ENCODE results near the gene MTCL3.

MTCL3 gene

DNA sequence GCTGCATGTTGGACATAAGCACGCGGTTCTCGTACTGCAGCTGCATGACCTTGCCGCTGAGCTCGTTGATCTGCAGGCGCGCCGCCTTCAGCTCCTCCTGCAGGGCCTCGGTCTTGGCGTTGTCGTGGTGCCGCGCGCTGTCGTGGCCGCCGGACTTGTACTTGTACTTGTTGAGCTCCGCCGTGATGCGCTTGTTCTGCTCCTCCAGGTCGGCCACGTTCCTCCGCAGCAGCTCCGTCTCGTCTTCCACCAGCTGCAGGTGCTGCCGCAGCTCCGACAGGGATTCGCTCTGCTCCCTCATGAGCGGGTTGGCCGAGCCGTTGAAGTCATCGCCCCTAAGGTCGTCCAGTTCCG, 43.3 kb downstream of the MTCL3 start:
- Mint-ChIP-seq H3K9me3 (ENCODE audit: unreplicated experiment) (no peaks in the 10 kb centered on the region), H3K4me3 (ENCODE audit: unreplicated experiment) (peak overlapping the region; percentile 59), H3K4me1 (ENCODE audit: unreplicated experiment) (no peaks in the 10 kb centered on the region), H3K27ac (ENCODE audit: unreplicated experiment) (peak overlapping the region; percentile 54), H3K36me3 (ENCODE audit: low read depth, unreplicated experiment) (peaks cover 20% of the 10 kb centered on the region), H3K27me3 (ENCODE audit: unreplicated experiment) (peaks cover 2% of the 10 kb centered on the region)
- TF ChIP-seq, protein P1, sequence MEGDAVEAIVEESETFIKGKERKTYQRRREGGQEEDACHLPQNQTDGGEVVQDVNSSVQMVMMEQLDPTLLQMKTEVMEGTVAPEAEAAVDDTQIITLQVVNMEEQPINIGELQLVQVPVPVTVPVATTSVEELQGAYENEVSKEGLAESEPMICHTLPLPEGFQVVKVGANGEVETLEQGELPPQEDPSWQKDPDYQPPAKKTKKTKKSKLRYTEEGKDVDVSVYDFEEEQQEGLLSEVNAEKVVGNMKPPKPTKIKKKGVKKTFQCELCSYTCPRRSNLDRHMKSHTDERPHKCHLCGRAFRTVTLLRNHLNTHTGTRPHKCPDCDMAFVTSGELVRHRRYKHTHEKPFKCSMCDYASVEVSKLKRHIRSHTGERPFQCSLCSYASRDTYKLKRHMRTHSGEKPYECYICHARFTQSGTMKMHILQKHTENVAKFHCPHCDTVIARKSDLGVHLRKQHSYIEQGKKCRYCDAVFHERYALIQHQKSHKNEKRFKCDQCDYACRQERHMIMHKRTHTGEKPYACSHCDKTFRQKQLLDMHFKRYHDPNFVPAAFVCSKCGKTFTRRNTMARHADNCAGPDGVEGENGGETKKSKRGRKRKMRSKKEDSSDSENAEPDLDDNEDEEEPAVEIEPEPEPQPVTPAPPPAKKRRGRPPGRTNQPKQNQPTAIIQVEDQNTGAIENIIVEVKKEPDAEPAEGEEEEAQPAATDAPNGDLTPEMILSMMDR (IDR thresholded peaks at IDR 0.05; ENCODE audit: unreplicated experiment): no peak
- DNase-seq (ENCODE audit: low spot score): no peak

GRCh38 chr6:127475135-127475822, 43.9 kb downstream of the MTCL3 start:
- peaks cover 2% of the 10 kb centered on the region for H3K27me3 Mint-ChIP-seq (ENCODE audit: unreplicated experiment)
- H3K9me3 Mint-ChIP-seq (ENCODE audit: unreplicated experiment): no peaks in the 10 kb centered on the region
- no peak overlapping the region for H3K27ac Mint-ChIP-seq (ENCODE audit: unreplicated experiment)
- peaks cover 20% of the 10 kb centered on the region for H3K36me3 Mint-ChIP-seq (ENCODE audit: low read depth, unreplicated experiment)
- TF ChIP-seq, protein P1 (IDR thresholded peaks at IDR 0.05; ENCODE audit: unreplicated experiment): no peak
- H3K4me3 Mint-ChIP-seq (ENCODE audit: unreplicated experiment): no peak overlapping the region
- no peaks in the 10 kb centered on the region for H3K4me1 Mint-ChIP-seq (ENCODE audit: unreplicated experiment)
- DNase-seq (ENCODE audit: low spot score): no peak

DNA sequence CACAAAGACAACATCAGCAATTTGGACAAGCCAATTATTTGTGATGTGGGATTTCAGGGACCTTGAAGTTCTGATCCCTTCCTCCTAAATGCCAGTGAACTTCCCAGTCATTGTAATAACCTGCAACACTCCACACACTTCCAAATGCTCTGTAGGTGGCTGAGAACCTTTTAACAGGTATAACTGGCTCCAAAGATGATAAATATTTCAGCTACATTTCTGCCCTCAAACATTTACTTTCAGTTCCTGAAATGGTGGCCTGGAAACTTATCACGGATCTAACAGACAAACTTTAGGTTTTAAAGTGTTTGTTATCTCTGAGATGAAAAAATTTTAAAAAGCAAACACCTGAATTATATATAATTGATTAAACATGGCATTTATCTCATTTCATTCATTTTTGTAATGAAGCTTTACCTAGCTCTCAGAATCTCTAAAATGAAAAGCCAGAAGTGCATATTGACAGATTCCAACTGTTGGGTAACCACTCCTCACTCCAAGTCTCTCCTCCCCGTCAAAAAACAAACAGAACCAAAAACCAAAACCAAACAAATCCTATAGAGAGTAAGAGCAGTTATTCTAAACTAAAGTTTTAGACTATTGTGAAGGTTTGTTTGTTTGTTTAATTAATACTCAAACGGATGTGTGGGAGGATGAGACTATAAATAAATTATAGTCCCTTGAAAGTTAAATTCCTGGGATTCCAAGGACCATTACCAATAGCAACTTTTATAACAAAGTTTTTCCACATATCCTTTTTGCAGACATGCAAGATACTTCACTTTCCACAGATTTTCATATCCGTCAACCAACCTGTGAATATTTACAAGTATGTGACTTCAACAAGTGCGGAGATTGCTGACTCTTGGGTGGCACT, 47.5 kb downstream of the MTCL3 start:
- Mint-ChIP-seq H3K36me3 (ENCODE audit: low read depth, unreplicated experiment) (peaks cover 12% of the 10 kb centered on the region), H3K4me3 (ENCODE audit: unreplicated experiment) (no peak overlapping the region), H3K27ac (ENCODE audit: unreplicated experiment) (no peak overlapping the region), H3K27me3 (ENCODE audit: unreplicated experiment) (peaks cover 2% of the 10 kb centered on the region), H3K4me1 (ENCODE audit: unreplicated experiment) (peaks cover 3% of the 10 kb centered on the region), H3K9me3 (ENCODE audit: unreplicated experiment) (no peaks in the 10 kb centered on the region)
- DNase-seq (ENCODE audit: low spot score): no peak
- TF ChIP-seq, protein P1 (IDR thresholded peaks at IDR 0.05; ENCODE audit: unreplicated experiment): no peak

DNA sequence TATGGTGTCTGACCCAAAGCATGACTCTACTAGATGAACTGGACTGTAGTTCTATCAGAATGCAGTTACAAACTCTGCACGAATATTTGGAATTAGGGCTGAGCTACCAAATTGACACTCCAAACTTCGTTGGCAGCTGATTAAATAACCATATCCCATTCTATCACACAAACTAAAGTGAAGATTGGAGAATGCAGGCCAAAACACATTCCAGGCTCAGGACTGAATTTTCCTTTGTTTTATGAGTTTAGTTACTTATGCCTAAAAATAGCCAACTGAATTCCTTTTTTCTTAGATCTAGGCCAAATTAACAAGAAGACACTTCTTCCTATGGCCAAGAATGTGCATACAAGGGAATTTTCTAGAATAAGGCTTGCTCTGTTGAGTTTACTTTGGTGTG, 50.2 kb downstream of the MTCL3 start:
- no peak overlapping the region for H3K27ac Mint-ChIP-seq (ENCODE audit: unreplicated experiment)
- DNase-seq (ENCODE audit: low spot score): no peak
- H3K36me3 Mint-ChIP-seq (ENCODE audit: low read depth, unreplicated experiment): no peaks in the 10 kb centered on the region
- H3K27me3 Mint-ChIP-seq (ENCODE audit: unreplicated experiment): no peaks in the 10 kb centered on the region
- TF ChIP-seq, protein P1 (IDR thresholded peaks at IDR 0.05; ENCODE audit: unreplicated experiment): no peak
- no peak overlapping the region for H3K4me3 Mint-ChIP-seq (ENCODE audit: unreplicated experiment)
- H3K4me1 Mint-ChIP-seq (ENCODE audit: unreplicated experiment): peaks cover 18% of the 10 kb centered on the region
- no peaks in the 10 kb centered on the region for H3K9me3 Mint-ChIP-seq (ENCODE audit: unreplicated experiment)

DNA sequence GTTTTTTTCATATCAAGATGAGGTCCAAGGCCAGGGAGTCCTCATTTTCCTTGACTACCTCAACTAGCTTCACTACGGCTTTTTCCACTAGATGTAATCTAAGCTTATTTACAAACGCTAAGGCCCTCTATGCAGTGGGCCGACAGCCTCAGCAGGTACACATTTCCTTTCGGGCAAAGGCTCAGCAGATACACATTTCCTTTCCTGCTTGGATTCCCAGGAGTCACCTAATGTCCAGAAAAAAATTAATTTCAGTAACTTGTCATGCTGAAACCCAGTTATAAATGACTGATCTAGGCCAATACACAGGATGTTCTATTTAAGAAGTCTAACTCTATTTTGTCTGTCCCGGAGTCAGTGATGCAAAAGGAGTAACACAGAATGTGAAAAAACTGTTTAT, 52.7 kb downstream of the MTCL3 start:
- DNase-seq (ENCODE audit: low spot score): no peak
- Mint-ChIP-seq H3K9me3 (ENCODE audit: unreplicated experiment) (no peaks in the 10 kb centered on the region), H3K27ac (ENCODE audit: unreplicated experiment) (peak overlapping the region; percentile 0)

More for the DNA sequence above, 52.7 kb downstream of the MTCL3 start:
- H3K4me3 Mint-ChIP-seq (ENCODE audit: unreplicated experiment): no peak overlapping the region
- no peaks in the 10 kb centered on the region for H3K36me3 Mint-ChIP-seq (ENCODE audit: low read depth, unreplicated experiment)
- no peaks in the 10 kb centered on the region for H3K27me3 Mint-ChIP-seq (ENCODE audit: unreplicated experiment)
- TF ChIP-seq, protein P1 (IDR thresholded peaks at IDR 0.05; ENCODE audit: unreplicated experiment): no peak
- H3K4me1 Mint-ChIP-seq (ENCODE audit: unreplicated experiment): peaks cover 18% of the 10 kb centered on the region
